Suppressor macrophage treated with lipopolysaccharide for 4 hours (primary cell): ENCODE measurements around the gene LHFPL4.
"Not testable (repeated sequence)": the region's sequence is repeated elsewhere in the genome, so short reads cannot be mapped to it uniquely, and the experiment has no call there.

ENCODE experiments used
- DNase-seq: peaks from one replicate; pipeline ENCODE4 v3.0.0-alpha.2; 2020

The LHFPL4 gene

DNA sequence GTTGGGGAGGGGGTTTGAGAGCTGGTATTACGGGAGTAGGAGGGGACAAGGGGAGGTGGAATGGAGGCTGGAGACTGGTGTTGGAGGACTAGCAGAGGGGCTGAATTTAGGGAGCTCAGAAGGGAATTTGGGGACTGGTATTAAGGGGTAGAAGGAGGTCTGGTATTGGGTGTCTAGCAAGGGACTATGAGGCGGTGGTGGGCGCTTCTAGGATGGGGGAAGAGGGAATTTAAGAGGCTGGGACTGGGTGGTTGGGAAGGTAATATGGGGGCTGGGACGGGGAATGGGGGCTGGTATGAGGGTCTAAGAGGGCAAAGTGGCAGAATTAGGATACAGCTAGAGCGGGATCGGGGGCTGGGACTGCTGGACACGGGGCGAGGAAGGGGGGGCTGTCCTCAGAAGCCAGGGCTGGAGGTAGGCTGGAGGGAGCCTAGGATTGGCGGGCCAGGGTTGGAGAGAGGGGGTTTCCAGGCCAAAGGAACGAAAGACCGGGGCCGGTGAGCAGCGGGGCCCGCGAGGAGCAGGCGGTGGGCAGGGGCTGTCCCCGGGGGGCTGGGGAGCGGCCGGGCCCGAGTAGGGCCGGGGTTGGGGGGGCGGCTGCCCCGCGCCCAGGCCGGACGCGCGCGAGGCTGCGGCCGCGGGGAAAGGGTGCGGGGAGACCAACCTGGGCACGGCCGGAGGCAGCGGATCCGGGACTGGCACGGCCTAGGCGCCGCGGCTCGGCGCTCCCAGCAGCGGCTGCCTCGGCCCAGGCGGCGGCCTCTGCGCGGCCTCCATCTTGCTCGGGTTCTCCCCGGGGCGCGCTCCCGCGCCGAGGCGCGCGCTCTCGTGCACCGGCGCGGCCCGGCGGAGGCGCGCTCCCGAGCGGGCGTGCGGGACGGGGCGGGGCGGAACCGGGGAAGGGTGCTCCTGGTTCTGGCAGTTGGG lies at the start of gene LHFPL4:
TSS of gene LHFPL4 (minus strand) at position 802 of the 927 bp plus-strand sequence. CDS start 1,143 bp downstream, outside the sequence.
- no peak for DNase-seq

DNA sequence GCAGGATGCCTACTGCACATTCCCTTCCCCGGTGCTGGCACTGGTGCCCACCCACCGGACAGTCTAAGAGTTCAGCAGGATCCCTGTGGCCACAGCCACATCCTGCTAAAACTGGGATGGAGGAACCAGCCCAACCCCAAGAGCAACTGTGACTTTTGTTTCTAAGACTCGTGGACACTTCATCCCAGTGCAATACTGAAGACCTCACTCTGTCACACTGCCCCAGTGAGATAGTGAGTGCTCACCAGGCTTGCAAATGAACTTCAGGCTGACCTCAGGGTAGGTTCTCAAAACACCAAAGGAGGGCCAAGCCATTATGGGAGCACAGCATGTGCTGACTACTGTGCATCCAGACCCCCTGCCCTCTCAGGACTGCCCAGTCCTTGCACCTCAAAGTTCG lies 49.0 kb upstream of the LHFPL4 start:
- no peak for DNase-seq

DNA sequence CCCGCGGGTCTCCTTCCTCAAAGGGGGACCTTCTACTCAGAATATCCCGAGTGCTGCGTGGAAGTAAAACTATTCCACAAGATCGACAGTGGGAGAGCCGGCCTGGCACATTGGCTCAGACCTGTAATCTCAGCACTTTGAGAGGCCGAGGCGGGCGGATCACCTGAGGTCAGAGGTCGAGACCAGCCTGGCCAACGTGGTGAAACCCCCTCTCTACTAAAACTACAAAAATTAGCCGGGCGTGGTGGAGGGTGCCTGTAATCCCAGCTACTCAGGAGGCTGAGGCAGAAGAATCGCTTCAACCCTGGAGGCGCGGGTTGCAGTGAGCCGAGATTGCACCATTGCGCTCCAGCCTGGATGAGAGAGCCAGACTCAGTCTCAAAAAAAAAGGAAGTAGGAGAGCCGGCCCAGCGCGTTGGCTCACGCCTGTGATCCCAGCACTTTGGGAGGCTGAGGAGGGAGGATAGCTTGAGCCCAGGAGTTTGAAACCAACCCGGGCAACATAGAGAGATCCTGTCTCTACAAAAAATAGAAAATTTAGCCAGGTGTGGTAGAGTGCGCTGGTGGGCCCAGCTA lies 47.5 kb upstream of the LHFPL4 start:
- not testable (repeated sequence) for DNase-seq

DNA sequence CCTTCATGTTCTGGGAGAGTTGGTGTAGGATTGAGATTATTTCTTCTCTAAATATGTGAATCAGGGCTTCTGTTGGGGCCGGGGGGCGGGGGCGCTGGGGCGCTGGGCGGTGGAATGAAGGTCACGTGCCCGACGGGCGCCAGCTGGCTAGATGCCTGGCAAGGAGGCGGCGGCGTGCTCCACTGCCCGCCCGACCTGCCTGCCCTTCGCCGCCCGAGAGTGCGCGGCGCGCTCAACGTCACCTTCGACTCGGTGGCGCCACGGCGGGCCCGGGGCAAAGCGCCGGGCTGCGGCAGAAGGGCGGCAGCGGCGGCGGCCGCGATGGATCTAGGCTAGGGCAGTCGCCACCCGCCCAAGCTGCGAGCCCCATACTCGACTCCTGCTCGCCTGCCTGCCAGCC lies 47.0 kb upstream of the LHFPL4 start:
- DNase-seq, result no peak

DNA sequence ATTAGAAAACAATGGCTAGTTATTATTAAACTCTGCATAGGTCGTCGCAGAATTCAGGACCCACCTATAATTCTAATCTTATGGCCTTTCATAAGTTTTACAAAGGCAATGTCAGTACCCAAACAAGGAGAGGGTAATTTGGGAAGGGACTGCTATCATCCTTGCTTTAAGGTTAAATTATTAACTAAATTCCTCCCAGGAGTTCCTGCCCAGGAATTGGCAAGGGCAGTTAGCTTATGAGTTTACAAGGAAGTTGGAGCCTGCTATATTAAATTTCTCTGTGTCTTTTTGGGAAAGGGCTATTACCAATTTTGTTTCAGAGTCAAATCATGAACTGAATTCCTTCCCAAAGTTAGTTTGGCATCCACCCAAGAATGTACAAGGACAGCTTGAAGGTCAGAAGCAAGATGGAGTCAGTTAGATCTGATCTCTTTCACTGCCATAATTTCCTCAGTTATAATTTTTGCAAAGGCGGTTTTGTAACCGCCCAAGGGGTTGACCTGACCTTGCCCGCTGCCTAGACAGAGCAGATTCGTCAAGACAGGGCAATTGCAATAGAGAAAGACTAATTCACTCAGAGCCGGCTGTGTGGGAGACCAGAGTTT lies 45.3 kb upstream of the LHFPL4 start:
- DNase-seq, result no peak

DNA sequence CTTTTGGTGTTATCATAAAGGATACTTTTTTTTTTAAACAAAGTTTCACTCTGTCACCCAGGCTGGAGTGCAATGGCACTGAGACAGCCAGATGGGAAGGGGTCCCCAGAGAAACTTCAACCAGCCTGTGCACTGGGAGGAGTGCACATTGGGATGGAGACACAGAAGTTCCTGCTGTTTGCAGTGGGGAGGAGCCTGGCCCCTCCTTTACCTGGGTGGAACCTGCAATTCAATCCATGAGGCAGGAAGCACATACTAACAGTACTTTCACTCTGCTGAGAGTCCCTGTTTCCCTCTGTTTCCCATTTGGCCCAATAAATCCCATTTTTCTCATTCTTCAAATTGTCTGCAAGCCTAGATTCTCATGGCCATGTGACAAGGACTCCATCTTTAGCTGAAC lies 42.3 kb upstream of the LHFPL4 start:
- no peak for DNase-seq

DNA sequence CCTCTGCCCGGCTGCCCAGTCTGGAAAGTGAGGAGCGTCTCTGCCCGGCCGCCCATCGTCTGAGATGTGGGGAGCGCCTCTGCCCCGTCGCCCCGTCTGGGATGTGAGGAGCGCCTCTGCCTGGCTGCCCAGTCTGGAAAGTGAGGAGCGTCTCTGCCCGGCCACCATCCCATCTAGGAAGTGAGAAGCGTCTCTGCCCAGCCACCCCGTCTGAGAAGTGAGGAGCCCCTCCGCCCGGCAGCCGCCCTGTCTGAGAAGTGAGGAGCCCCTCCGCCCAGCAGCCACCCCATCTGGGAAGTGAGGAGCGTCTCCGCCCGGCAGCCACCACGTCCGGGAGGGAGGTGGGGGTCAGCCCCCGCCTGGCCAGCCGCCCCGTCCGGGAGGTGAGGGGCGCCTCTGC lies 38.2 kb upstream of the LHFPL4 start:
- not testable (repeated sequence) for DNase-seq

DNA sequence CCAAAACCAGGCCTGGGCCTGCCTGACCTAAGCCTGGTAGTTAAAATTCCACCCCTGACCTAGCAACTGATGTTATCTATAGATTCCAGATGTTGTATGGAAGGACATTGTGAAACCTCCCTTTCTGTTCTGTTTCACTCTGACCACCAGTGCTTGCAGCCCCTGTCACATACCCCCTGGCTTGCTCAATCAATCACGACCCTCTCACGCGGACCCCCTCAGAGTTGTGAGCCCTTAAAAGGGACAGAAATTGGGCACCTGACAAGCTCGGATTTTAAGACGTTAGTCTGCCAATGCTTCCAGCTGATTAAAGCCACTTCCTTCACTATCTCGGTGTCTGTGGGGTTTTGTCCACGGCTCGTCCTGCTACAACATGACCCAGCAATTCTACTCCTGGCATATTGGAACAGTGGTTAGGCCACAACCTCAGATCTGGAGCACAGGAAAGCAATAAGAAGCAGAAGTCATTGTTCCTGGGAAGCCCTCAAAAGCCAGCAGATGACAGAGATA lies 36.7 kb upstream of the LHFPL4 start:
- DNase-seq, result no peak

DNA sequence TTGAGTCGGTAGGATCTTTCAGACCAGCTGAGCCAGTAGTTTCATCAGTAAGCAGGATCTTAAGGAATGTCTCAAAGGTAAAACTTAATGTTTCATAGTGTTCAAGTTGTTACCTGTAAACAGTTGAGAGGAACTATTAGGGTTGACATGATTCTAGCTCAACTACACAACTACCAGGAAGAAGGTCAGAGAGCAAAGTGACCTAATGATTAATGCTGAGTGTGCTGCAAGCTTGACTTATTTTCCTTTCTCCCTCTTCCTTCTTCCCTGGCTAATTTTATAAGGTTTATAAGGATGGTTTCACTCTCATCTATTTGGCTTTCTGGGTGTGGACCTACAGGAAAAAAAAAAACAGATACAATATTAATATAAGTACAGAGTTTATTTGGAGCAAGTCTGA lies 30.2 kb upstream of the LHFPL4 start:
- DNase-seq, result no peak

DNA sequence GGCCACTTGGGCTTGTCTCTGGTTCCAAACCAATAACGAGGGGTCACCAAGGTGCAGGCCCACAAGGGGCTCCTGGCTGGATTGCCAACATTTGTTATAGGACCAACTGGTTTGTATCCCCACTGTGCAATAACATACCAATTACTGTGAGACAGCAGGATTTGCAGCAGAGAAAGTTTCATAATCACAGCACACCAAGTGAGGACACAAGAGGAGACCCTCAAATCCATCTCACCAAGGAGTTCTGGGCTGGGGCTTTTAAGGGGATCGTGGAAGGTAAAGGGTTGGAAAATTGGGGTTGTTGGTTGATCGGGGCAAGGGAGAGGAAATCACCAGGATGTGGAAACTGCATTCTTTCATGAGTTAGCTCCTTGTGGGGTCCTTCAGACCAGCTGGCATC lies 29.7 kb upstream of the LHFPL4 start:
- no peak for DNase-seq

DNA sequence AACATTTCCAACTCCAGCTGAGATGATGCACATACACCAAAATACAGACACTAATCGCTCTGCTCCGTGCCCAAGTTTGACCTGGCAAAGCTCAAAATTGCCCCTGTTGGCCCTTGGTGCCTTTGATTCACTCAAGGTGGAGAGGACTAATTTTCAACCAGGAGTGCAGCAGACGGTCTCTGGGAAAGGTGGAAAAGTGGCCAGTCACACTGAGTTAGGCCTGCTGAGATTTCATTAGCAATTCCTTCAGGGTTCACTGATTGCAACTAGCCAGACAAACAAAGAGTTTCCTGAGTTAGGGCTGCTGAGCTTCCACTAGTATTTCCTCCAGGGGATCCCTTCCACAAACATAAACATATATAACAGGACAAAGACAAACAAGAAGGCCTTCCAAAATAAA lies 28.7 kb upstream of the LHFPL4 start:
- no peak for DNase-seq

DNA sequence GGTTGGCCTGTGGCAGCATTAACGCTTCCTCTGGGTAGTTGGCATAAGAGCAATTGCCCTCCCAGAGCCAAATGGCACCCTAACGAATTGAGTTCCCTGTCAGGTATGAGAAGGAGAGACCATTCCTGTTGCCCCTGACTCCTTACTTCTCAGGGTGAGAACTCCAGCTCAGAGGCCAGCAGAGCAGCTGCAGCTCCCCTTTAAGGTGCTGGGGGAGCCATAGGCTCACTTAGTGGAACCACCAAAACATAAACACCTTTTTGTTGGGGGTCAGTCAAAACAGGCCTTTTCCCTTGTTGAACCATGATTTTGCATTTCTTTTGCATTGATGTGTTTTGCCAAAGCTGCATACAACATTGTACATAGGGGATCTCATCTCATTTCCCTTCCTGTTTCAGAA lies 28.1 kb upstream of the LHFPL4 start:
- no peak for DNase-seq

DNA sequence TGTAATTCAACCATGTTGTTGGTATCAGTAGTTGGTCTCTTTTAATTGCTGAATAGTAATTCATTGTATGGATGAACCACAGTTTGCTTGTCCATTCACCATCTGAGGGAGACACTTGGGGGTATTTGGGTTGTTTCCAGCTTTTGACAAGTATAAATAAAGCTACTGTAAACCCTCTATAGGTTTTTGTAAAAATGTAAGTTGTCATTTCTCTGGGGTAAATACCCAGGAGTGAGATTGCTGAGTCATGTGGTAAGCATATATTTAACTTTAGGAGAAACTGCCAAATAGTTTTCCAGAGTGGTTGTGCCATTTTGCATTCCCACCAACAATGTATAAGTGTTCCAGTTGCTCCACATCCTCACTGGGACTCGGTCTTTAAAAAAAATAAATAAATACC lies 15.4 kb upstream of the LHFPL4 start:
- no peak for DNase-seq

DNA sequence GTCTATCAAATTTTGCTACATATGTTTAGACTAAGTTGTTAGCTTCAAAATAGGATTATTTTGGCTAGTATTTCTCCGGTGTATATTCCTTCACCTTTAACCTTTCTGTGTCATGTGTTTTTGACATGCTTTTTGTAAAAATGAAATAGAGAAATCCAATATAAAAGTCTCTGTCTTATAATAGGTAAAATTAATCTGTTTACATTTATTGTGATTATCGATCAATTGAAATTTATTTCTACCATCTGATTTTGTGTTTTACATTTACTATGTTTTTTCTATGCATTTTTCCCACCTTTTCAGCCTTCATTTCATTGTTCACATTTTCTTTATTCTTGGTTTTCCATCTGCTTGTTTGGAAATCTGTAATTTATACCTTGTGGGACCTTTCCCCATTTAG lies 11.7 kb upstream of the LHFPL4 start:
- no peak for DNase-seq

DNA sequence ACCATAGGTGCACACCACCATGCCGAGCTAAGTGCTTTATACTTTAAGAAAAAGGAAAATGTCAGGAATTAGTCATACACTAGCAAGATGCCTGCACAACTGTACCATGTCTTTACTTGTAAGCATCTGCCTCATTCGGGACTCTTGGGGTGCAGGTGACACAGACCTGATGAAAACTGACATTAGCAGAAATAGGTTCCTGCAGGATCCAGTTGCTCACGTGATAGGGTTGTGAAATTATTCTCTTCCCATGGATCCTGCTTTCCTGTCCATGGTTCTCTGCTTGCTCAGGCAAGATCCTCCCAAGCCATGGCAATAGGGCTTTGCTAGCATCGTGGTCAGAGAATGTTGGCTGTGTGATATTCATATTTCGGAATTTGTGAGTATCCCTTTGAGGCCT lies 10.2 kb upstream of the LHFPL4 start:
- no peak for DNase-seq

DNA sequence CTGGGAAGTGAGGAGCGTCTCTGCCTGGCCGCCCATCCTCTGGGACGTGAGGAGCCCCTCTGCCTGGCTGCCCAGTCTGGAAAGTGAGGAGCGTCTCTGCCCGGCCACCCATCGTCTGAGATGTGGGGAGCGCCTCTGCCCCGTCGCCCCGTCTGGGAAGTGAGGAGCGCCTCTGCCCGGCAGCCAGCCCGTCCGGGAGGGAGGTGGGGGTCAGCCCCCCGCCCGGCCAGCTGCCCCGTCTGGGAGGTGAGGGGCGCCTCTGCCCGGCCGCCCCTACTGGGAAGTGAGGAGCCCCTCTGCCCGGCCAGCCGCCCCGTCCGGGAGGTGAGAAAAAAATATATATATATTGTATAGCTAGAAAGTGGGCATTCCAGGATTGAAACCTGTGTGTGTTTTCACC lies 6.4 kb upstream of the LHFPL4 start:
- DNase-seq, result not testable (repeated sequence)

DNA sequence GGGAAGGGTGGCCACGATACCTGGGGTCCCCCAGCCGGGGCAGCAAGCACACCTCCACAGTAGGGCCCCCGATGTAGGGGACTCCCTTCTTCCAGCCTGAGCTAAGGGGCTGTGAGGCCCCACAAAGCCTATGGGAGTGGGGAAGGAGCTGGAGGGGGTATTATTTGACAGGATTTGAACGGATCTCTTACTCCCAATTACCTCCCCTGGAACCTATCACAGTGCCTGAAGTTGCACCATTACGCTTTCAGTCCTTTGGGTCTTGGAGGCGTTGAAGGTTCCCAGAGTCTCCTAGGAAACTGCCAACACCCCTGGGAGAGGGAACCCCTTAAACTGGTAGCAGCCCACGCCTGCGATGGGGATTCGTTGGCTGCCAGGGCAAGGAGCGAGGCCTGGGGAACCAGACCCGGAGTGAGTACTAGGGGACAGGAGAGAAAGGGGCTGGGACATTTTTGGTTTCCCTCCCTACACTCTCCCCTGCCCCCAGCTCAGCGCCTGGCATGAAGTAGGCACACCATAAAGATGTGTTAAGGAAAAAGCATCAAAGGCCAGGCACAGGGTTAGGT lies 409 bp upstream of the LHFPL4 start:
- DNase-seq, result no peak

DNA sequence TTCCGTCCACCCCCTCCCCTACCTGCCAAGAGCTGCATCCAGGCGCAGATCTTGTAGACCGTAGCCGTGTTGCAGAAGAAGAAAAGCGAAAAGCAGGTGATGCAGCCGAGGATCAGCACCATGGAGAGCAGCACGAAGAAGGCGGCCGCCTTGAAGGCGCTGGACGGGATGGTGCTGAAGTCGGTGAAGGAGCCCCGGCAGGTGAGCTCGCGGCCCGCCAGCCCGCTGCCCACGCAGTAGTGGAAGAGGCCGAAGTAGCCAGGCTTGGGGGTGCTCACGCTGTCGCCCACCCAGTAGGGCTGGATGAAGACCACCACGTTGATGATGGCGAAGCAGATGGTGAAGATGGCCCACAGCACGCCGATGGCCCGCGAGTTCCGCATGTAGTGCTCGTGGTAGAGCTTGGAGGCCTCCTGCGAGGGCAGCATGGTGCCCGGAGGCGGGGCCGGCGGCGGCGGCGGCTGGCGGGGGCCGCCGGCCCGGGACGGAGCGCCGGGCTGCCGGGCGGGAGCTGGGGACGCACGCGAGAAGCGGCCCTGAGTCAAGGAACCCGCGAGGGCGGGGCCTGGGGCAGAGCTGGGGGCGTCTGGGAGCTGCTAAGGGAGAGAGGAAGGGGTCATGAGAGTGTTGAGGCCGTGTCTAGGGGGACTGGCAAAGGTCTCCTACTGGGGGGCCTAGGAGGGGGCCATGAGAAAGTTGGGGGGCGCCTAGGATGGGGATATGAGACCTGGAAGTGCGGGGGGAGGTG lies 1.2 kb downstream of the LHFPL4 start:
- peak; percentile 18 for DNase-seq

DNA sequence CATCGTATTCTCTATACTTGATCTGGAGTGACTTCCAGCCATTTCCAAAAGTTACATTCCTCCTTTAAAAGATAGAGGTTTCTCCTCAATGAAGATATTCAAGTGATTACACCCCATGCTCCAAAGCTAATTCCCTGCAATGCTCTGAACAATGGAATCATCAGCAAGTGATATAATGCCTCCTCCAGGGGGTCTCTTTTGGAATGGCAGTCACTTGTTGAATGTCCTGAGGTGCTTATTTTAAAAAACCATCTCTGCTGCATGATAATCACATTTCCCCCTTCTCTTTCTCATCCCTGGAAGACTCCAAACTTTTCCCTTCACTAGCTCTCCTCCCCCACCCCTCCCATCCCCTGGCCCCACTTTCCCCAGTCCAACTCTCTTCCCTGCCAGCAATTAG lies 2.6 kb downstream of the LHFPL4 start:
- DNase-seq, result no peak

DNA sequence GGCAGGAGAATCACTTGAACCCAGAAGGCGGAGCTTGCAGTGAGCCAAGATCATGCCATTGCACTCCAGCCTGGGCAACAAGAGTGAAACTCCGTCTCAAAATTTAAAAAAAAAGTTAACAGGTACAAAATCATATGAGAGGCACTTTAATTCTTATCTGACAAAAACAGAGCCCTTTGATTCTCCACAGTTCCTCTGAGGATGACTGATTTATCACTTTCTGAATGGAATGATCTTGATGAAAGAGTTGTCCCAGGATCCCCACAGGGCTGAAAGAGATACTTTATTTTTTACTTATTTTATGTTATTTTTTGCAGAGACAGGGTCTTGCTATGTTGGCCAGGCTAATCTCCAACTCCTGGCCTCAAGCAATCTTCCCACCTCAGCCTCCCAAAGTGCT lies 4.0 kb downstream of the LHFPL4 start:
- no peak for DNase-seq

DNA sequence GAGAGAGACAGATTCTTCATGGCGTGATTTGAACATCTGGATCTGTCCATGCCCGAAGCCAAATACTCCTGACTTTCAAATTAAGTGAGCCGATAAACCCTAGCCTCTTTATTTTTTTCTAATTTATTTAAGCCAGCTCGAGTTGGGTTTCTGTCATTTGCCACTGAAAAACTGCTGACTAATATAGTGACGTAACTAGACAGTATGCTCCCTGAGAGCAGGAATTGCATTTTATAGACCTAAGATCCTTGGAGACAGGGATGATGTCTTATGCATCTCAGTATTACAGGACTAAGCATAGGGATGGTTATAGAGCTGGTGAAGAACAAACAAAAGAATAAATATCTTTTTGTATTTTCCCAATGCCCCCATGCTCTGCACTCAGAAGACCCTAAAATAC lies 4.6 kb downstream of the LHFPL4 start:
- no peak for DNase-seq

DNA sequence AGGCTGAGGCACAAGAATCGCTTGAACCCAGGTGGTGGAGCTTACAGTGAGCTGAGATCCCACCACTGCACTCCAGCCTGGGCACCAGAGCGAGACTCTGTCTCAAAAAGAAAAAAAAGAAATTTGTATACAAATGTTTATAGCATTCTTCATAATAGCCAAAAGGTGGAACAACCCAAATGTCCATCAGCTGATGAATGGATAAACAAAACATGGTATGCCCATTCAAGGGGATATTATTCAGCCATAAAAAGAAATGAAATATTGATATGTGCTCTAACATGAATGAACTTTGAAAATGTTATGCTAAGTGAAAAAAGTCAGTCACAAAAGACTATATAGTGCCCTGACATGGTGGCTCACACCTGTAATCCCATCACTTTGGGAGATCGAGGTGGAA lies 11.4 kb downstream of the LHFPL4 start:
- DNase-seq, result no peak

DNA sequence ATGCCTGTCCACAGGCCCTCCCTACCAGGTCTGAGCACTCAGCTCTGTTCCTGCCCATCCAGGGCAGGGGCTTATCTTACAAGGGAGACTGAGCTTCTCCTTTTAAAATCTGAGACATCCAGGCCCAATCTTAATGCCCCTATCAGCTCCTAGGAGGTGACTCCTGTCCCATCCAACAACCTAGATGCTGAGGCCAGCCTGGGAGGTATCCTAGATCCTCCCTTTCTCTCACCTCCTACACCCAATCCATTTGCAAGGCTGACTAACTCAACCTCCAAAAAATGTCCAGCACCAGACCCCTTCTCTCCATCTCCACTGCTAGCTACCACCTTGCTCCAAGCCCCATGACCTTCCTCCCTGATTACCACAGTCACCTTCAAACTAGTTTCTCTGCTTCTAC lies 17.4 kb downstream of the LHFPL4 start:
- DNase-seq, result no peak
